Fibroblast of lung (primary cell): ENCODE data around the gene FHL2.

Experiments
- CTCF ChIP-seq, 2 donors: IDR thresholded peaks in 1 of 2; conservative IDR thresholded peaks in 1 of 2; 1 replicate in 1 of 2; 2 replicates in 1 of 2; pipeline ENCODE4 v1.5.1; 2011 to 2012; ENCODE audit warnings: low read length in 2 of 2, control low read depth in 1 of 2, inconsistent platforms in 1 of 2, low read depth in 1 of 2, mild to moderate bottlenecking in 1 of 2
- EZH2 ChIP-seq: IDR thresholded peaks from 2 replicates; pipeline ENCODE4 v1.5.1; 2012; ENCODE audit warnings: low read length, control low read depth, mild to moderate bottlenecking; ENCODE audit errors: missing control alignments

GRCh38 chr2:105337122-105338019 is 61.5 kb downstream of the FHL2 start, which contains the start of gene C2orf49:
- TF ChIP-seq CTCF (conservative IDR thresholded peaks at IDR 0.05 in 1 of 2, IDR thresholded peaks at IDR 0.05 in 1 of 2; ENCODE audit: low read depth in 1 of 2, low read length in 2 of 2) (no peak), EZH2 (no peak)
